GM19463 (cell line): Measurements from ENCODE around the gene GAK.

ENCODE experiments used
- ATAC-seq: cut with Tn5 transposase; IDR thresholded peaks from one replicate; pipeline ENCODE4 v1.9.1; 2021; ENCODE audit warnings: mild to moderate bottlenecking, moderate library complexity; ENCODE audit not compliant: unreplicated experiment

Gene GAK

DNA sequence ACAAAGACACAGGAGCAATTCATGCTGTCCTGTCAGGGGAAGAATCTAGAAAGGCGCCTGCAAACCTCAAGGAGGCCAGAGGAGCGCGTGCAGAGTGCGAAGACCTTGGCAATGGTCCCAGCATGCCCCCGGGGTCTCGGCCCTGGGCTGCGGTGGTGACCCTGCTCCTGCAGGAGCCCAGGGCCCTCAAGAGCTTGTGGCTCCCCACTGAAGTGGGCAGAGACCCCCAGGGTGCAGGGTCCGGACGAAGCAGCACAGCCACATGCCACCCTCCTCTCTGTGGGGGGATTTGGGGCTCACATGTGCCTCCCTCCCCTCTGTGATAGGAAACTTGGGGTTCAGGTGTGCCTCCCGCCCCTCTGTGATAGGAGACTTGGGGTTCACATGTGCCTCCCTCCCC lies 39.3 kb downstream of the GAK start:
- ATAC-seq: no peak

DNA sequence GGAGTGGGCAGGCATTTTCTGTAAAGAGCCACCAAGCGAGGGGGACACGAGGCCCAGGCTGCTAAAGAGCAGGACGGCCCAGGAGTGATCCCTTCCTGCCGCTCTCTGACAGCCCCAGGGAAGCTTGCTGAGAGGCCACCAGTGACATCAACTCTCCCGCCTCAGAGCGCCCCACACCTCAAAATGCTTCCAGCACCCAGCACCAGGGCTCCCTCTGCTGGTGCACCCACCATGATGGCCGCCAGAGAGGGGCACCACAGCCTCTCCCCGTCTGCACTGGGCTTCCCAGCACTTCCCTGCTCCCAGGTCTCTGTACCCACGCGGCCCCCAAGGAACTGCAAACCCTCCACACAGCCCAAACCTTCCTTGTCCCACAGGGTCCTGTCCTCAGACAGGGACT lies 40.4 kb downstream of the GAK start:
- no peak for ATAC-seq

DNA sequence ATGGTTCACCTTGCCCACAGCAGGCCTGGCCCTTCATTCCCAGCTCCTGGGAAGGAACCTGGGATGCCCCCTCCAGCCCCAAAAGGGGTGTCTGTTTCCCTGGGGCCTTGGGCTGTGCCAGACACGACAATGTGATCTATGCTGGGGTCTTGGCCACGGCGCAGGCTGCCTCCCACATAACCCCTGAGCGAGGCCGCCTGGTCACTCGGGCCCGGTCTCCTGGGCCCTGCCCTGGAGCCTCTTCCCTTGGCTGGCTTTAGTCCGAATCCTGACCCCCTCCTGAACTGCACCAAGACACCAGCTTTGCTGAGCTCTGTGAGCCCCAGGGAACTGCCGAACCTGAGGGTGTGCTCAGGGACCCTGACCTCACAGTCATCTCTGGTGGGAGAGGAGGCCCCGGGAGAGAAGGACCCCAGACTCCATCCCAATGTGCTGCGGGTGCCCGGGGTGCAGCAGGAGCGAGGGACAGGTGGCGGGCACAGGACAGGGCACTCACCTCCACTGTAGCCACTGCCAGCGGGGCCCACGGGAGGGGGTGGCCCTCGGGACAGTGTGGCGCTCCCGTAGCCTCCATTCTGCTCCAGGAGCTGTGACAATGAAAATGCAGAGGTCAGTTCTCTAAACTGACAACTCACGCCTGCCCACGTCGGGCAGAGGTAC lies 42.0 kb downstream of the GAK start:
- no peak for ATAC-seq

DNA sequence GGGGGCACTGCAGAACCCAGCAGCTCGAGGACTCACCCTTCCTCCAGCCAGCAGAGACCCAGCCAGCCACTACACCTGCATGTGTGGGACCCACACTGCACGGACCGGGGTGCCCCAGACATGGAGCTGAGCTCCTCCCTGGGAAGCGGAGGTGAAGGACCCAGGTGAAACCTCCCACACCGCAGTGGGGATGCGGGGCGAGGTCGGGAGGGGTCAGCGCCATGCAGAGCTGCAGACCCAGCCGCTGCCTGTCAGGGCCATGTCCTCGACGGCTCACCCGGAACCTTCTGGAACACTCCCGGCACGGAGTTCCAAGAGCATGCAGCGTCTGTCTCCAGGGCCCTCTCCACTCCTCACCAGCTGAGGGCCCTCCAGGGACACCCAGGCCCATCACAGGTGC lies 42.6 kb downstream of the GAK start:
- no peak for ATAC-seq

DNA sequence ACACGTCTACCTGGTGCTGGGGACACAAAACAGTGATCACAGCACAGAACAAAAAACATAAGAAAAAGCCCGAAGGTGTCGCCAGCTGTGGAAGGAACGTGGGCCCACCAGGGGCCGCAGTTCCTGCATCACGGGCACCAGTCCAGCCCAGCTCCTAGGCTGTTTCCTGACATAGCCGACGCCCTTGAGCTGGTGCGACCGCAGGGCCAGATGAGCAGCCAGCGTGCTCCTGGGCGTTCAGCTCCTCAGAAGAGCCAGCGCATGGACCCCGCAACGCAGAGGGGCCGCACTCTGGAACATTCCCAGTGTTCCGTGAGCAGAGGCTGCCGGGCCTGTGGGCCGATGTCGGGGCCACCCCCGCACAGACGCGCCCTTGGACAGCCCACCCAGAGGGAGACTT lies 44.1 kb downstream of the GAK start:
- no peak for ATAC-seq

DNA sequence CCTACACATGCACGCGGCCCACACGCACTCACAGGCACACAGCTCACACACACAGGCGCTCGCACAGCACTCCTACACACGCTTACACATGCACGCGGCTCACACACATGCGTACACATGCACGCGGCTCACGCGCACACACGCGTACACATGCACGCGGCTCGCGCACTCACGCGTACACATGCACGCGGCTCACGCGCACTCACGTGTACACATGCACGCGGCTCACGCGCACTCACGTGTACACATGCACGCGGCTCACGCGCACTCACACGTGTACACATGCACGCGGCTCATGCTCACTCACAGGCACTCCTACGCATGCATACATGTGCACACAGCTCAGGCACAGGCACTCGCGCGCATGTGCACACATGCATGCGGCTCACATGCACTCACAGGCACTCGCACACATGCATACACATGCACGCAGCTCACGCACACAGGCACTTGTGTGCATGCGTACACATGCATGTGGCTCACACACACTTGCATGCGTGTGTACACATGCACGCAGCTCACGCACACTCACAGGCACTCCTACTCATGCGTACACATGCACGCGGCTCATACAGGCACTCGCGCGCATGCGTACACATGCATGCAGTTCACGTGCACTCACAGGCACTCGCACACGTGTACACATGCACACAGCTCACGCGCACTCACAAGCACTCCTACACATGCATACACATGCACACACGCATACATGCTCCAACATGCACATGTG lies 44.9 kb downstream of the GAK start:
- ATAC-seq: no peak

DNA sequence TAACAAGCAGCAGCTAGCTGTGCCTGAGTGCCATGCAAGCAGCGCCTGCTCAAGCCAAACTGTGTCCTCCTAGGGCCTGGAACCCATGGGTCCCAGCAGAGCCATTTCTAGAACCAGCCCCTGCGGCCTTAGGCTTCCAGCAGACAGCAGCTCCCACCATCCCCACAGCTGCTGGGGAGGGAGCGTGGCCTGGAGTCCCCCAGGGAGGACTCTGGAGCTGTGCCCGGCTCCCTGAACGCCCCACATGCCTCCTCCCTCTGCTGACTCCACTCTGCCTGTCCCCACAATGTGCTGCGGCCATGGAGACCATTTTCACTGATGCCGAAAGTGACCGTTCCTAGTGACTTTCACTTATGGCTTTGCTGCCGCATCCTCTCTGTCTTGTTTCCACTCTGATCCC lies 45.9 kb downstream of the GAK start:
- ATAC-seq: no peak

DNA sequence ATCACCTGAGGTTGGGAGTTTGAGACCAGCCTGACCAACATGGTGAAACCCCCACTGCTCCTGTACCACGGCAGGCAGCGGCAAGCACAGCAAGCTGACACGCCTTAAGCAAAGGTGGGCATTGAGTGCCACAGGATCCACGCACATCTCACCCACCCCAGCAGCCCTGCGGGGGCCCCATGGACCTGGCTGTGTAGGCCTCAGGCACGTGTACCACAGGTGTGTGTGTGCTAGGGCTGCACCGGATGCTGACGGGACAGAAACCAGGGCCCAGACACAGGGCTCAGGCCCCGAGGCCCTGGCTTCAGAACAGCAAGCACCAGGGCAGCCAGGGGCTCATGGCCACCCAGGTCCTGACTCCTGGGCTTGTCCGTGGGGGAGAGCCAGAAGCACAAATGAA lies 46.8 kb downstream of the GAK start:
- ATAC-seq: no peak

DNA sequence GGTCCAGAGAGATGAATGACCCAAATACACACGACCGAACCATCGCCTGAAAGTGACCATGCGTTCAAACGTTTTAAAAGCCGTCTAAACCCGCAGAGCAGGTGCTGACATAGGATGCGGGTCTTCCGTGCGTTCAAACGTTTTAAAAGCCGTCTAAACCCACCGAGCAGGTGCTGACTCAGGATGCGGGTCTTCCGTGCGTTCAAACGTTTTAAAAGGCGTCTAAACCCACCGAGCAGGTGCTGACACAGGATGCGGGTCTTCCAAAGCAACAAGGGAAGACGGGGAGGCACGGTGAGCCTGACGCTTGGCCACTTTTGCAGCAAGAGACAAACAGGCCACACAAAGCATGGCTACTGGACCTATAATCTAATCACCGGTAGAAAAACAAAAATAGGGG lies 47.2 kb downstream of the GAK start:
- ATAC-seq: no peak

DNA sequence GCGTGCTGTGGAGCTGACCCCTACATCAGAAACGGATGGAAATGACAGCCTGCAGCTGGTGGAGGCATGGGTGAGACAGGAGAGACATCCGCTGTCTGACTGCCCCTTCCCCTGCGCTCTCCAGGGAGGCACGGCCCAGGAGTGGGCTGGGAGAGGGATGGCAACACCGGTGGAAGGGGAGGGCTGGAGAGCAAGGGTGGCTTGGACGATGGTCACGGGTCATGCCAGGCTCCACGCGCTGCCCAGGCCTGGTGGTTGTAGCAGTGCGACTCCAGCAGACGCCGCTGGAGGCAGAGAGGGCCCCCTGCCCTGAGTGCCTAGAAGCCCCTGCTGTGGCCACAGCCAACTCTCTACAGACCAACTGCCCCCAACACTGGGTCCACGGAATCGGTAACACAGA lies 47.9 kb downstream of the GAK start:
- no peak for ATAC-seq

DNA sequence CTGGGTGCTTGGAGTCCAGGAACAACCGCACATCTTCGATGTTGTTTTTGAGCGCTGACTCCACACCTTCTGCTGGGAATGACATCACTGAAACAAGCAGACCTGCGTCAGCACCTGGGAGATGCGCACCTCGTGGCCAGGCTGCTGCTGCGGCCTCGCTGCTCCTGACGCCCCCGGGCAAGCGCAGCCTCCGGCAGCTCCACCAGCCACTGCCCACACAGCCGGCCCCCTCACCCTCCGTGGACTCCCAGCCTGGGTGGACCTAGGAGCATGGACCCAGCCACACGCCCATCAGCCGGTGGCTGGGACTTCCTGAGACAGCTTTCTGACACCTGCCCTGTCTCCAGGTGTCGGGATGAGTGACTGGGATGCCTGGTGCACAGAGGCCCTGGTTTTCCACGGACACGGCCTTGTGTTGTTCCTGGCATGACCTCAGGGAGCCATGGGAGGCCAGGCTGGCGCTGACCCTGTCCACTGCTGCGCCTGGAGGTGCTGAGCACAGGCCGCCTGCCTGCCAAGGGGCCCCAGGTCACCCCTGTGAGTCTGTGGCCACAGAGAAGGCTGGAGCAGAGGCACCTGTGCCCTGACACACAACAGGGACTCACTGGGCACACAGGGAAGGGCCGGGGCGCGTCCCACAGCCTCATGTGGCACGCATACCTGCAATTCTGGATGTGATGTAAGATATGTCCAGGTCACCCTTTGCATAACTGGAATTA lies 48.6 kb downstream of the GAK start:
- no peak for ATAC-seq

DNA sequence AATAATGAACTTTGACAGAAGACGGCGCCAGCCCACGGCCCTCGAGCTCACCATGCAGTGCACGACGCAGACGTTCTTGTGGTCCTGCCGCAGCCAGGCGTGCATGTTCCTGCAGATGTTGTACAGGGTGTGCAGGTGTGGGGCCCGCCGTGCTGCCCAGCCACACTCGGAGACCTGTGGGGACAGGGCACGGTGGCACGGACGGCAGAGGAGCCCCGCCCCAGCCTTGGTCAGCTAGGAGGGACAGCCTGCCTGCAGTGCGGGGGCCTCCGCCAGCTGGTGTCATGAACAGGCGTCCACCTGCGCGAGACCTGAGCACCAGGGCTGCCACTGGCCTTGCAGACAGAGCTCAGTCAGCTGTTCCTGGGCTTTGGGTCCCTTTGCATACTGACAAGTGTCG lies 49.5 kb downstream of the GAK start:
- no peak for ATAC-seq

DNA sequence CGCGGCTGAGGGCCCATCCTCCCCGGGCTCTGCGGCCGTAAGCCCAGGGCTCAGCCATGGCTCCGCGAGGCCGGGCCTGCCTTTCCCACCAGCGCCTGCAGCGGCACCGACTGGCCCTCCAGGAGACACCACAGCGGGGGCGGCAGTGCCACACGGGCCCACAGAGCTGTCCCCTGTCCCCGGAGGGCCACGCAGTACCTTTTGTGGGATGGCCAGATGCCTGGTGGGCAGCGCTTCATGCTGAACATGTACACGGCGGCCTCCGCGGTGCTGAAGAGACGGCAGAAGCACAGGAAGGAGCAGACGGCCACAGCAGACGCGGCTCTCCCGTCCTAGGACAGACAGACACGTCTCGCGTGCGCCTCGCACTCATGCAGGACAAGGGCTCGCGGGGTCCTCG lies 50.4 kb downstream of the GAK start:
- ATAC-seq: no peak

DNA sequence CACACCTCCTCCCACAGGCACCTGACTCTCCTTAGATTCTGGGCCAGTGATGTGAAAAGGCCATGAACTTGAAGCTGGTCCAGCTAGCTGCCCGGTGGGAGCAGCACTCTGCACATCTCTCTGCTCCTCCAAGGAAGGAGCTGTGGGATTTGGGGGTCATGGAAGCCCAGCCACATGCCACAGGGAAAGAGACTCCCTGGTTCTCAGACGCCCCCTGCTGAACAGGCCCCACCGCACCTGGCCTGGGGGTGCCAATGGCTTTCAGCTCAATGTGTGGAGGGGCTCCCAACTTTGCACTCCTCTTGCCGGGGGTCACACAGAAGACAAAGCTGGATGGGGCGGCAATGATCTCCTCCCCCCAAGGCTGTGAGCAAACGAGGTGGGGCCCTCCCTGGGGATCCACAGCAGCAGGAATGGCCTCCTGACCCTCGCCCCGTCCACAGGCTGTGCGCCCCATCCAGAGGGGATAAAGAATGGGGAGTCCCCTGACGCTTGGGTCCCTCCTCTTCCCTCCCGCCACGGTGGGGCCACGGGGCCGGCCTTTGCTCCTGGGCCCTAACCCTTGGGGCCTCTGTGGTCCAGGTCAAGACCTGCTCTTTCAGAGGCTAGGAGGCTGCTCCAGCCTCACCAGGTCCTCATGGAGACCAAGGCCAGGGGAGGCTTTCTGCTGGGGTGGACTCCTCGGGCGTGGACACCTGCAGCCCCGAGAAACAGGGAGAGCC lies 51.3 kb downstream of the GAK start:
- ATAC-seq: no peak

DNA sequence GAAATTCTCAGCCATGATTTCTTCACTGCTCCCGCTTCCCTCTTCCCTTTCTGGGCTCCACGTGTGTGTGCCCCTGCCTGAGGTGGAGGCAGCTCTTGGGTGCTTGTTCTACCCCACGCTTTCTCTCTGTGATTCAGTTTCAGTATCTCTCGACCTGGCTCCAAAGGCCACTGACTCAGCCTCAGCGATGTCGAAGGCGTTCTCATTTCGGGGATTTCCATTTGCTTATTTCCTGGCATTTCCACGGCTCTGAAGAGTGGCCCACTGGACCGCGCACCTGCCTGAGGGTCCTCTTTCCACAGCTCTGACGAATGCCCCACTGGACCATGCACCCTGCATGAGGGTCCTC lies 52.4 kb downstream of the GAK start:
- peak; percentile 47 for ATAC-seq

DNA sequence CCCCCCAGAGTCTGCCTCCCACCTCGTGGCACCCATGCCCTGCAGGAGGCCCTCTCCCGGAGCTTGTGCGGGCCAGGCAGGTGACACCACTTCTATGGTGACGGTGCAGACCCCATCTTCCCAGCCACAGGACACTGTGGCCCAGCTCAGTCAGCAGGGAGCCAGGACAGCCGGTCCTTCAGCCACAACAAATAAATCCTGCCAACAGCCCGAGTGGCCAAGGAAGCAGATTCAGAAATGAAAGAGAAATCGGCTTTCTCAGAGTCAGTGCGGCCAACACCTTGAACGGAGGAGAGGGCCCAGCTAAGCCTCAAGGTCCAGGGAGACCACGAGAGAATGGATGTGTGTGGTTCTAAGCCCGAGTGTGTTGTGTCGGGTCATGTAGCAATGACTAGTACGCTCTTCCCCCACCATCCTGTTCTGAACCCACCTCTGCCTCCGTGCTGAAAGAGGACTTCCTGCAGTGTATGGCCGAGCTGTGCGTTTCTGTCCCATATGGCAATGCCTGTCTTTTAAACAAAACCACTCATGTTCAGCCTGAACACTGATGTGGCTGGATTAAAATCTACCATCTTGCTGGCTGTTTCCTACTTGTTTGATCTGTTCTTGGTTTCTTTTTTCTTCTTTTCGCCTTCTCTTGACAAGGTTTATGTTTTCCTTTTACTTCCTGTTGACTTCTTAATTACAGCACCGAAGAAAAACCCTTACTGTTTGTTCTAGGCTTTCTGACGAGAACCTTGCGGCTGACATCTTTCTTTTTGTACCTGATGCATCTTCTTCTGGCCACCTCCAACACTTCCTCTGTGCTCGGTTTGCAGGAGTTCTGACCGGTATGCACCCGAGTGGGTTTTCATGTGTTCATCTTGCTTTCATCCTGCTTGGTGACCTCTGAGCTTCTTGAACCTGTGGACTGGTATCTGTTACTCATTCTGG lies 53.1 kb downstream of the GAK start:
- no peak for ATAC-seq

DNA sequence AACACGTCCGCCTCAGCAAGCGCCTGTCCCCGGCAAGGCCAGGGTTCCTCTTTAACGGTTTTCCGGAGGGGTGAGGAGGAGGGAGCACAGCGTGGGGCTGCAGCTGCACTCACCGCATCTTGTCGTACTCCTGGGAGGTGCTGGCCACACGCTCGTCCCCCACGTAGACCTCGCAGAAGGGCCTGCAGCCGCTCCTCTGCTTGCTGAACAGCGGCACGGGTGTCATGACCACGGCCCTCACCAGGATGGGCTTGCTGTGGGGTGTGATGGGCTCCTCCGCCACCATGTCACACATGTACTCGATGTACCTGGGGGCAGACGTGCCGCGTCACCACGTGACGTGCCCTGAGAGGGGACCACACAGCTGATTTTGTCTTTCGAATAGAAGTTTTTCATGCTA lies 54.6 kb downstream of the GAK start:
- ATAC-seq: no peak

DNA sequence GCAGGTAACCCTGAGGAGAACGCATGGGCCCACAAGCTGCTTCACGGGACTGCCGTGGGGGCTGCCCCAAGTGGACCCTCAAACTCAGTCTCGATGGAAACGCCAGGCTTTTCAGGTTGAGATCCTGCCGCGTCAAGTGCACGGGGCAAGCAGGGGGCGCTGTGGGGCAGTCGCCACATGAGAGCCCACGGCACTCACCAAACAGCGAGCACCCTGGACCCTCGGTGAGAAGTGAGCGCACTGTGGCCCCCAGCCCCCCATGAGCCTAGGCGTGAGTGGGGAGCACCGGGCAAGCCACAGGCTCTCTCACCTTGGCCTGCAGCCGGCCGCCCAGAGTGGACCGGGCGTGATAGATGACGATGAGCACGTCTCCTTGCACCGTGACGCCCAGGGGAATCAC lies 55.3 kb downstream of the GAK start:
- ATAC-seq: no peak

DNA sequence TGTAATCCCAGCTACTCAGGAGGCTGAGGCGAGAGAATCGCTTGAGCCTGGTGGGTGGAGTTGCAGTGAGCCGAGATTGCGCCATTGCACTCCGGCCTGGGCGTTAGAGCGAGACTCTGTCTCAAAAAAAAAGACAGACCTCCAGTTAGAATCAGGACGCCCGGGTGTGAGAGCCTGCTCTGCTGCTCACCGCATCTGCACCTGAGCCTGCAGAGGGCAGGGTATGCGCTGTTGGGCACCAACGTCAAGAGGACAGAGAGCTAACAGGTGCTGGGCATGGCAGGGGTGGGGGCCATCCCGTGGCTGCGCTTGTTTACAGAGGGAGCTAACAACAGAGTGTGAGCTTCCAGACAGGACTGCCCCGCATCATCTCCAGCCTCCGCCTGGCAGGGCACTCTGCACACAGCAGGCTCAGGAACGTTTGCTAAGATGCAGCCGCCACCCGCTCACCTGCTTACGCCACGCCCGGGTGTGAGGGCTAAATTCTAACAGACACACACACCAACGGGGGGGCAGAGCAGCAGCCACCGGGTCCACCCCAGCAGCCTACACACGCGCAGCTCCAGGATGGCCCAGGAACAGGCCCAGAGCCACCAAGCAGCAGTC lies 56.2 kb downstream of the GAK start:
- ATAC-seq: no peak
